Spinal cord (tissue), 10 donors: Measurements from ENCODE around the gene MSI1. TPM values are rescaled to one million over a fixed set of nuclear protein-coding genes. Genes with fewer than 3 reads are reported as not detected.
A peak's percentile ranks its signal among the peaks of the same experiment; 100 is the strongest.
"Not testable (repeated sequence)": the region's sequence is repeated elsewhere in the genome, so short reads cannot be mapped to it uniquely, and the experiment has no call there.

Experiments
- DNase-seq, 6 donors: peaks; one replicate each; pipeline versions ENCODE4 v3.0.0 to v3.0.0-alpha.2; 2013 to 2015; ENCODE audit warnings: low spot score in 6 of 6, low read depth in 4 of 6
- H3K27ac ChIP-seq: one replicate; pipeline ENCODE4 v1.5.1; 2013; ENCODE audit warnings: low read depth, low read length, control low read depth
- H3K27me3 ChIP-seq: one replicate; pipeline ENCODE4 v1.6.1; 2013; ENCODE audit warnings: low read length; ENCODE audit not compliant: control insufficient read depth, insufficient read depth
- H3K36me3 ChIP-seq: one replicate; pipeline ENCODE4 v1.6.1; 2013; ENCODE audit warnings: low read length; ENCODE audit not compliant: control insufficient read depth, insufficient read depth
- H3K4me1 ChIP-seq: one replicate; pipeline ENCODE4 v1.6.1; 2013; ENCODE audit warnings: low read length; ENCODE audit not compliant: control insufficient read depth, insufficient read depth
- H3K4me3 ChIP-seq: one replicate; pipeline ENCODE4 v1.5.1; 2013; ENCODE audit warnings: low read depth, low read length, control low read depth
- H3K9me3 ChIP-seq: one replicate; pipeline ENCODE4 v1.6.1; 2013; ENCODE audit warnings: low read length; ENCODE audit not compliant: control insufficient read depth, insufficient read depth
- WGBS: methylation state at CpG from one replicate; pipeline ENCODE4 v1.1.5; 2013; ENCODE audit warnings: missing lambda C conversion rate; ENCODE audit not compliant: insufficient coverage; 5-methylcytosine and 5-hydroxymethylcytosine counted together
- polyA plus RNA-seq, 2 donors: library from polyadenylated mRNA; unstranded; fragments of 120-200 nt; gene quantifications; one replicate each; pipeline ENCODE4 v1.2.1, GENCODE V29; 2013; ENCODE audit not compliant: insufficient read length in 2 of 2
- total RNA-seq, 2 donors: library from RNA; depleted of rRNA in 1 of 2; stranded (reverse); fragments of 120-200 nt in 1 of 2; fragments of >200 nt in 1 of 2; gene quantifications; one replicate each; pipeline versions ENCODE4 v1.2.3 to v1.2.4, GENCODE V29; 2013 to 2014
- donor health status: healthy.

The MSI1 gene
- total and polyA plus RNA-seq, 4 donors = 4.3 to 68.6 (median 37.7) TPM

DNA sequence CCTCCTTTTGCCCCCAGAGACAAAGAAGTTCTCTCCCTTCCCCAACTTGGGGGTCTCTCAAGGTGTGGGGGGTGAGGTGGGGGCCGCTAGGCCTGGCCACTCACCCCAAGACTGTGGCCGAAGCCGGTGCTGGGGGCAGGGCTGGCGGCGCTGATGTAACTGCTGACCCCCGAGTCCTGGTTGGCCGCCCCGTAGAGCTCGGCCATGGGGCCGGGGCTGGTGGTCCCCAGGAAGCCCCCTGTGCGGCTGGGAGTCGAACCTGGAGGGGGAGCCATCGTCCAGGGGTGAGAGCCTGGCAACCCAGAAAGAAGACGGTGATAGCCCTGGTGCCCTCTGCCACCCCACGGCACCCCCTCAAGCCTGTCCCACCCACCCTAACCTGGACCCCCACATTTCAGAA is 22.9 kb downstream of the MSI1 start:
- no peak for DNase-seq
- peaks cover 92% of the 10 kb centered on the region for H3K36me3 ChIP-seq
- no peaks in the 10 kb centered on the region for H3K9me3 ChIP-seq
- 93% methylated on average over 11 of the region's 15 CpGs for WGBS
- no peak overlapping the region for H3K4me3 ChIP-seq
- no peaks in the 10 kb centered on the region for H3K27me3 ChIP-seq
- H3K4me1 ChIP-seq = peaks cover 5% of the 10 kb centered on the region
- H3K27ac ChIP-seq = no peak overlapping the region

DNA sequence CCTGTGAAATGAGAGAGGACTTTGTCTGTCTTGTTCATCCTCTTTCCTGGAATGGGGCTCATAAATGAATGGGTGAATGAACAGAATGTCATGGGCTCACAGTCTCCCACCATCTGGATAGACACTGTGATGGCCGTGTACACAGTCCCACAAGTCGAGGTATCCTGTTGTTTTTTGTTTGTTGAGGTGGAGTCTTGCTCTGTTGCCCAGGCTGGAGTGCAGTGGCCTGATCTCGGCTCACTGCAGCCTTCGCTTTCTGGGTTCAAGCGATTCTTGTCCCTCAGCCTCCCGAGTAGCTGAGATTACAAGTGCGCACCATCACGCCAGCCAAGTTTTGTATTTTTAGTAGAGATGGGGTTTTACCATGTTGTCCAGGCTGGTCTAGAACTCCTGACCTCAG is 25.3 kb downstream of the MSI1 start:
- no peak for DNase-seq
- Histone ChIP-seq H3K36me3 (peaks cover 72% of the 10 kb centered on the region), H3K27ac (no peak overlapping the region), H3K27me3 (no peaks in the 10 kb centered on the region), H3K9me3 (no peaks in the 10 kb centered on the region), H3K4me1 (peaks cover 5% of the 10 kb centered on the region), H3K4me3 (no peak overlapping the region)
- WGBS = 79% methylated on average over 7 of the region's 8 CpGs

DNA sequence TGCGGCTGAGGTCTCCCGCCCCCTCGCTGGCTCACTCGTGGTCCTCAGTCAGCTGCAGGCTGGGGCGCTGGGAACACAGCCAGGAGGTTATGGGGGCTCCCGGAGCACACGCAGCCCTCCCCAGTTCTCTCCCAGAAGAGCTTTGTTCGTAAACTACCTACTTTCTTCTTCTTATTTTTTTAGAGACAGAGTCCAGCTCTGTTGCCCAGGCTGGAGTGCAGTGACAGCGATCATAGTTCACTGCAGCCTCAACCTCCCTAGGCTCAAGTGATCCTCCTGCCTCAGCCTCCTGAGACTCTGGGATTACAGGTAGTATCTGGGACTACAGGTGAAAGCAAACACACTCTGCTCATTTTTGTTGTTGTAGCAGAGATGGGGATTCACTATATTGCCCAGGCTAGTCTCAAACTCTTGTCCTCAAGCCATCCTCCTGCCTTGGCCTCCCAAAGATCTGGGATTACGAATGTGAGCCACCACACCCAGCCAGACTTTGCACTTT is 25.9 kb downstream of the MSI1 start:
- DNase-seq = no peak
- no peak overlapping the region for H3K27ac ChIP-seq
- H3K4me1 ChIP-seq = peaks cover 5% of the 10 kb centered on the region
- WGBS = 54% methylated on average over 9 of the region's 10 CpGs
- peaks cover 66% of the 10 kb centered on the region for H3K36me3 ChIP-seq
- no peaks in the 10 kb centered on the region for H3K9me3 ChIP-seq
- no peaks in the 10 kb centered on the region for H3K27me3 ChIP-seq
- no peak overlapping the region for H3K4me3 ChIP-seq

DNA sequence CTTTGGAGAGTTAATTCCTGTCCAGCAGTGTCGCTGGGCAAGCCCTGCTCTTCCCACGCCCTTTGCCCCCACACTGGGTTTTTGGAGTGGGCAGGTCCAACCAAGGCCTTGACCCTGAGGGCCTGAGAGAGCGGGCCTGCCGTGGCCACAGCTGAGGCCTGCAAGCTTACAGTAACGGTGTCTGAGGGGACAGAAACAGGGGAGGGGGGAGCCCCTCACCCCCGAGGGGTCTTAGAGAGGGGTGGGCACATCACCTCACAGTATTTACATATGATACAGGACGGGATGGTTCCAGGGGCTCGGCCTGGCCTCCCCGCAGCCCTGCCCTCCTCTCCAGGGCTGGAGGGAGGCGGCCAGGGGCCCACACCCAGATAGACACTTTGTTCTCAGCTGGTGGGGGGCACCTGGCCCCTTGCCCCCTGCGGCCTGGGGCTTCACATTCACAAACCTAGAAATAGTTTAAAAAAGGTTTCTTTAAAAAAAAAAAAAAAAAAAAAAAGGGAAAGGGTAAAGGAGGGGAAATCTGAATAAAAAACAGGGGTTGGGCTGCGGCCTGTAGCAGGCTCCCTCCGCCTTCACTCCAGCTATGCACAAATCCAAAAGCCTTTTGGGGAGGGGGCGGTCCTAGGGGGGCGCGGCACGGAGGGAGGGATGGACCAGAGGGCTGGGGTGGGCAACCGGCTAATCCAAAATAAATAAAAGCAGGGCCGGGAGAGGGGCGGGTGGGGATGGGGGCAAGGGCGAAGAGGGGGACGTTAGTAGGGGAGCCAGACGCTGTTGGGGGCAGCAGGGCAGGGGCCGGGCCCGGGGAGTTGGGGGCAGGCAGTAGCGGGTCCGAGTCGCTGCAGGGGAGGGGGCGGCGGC is 26.6 kb downstream of the MSI1 start:
- Histone ChIP-seq H3K9me3 (no peaks in the 10 kb centered on the region), H3K36me3 (peaks cover 59% of the 10 kb centered on the region), H3K27ac (no peak overlapping the region), H3K4me3 (no peak overlapping the region), H3K4me1 (peaks cover 5% of the 10 kb centered on the region), H3K27me3 (no peaks in the 10 kb centered on the region)
- no peak for DNase-seq
- 44% methylated on average over 20 of the region's 30 CpGs for WGBS

DNA sequence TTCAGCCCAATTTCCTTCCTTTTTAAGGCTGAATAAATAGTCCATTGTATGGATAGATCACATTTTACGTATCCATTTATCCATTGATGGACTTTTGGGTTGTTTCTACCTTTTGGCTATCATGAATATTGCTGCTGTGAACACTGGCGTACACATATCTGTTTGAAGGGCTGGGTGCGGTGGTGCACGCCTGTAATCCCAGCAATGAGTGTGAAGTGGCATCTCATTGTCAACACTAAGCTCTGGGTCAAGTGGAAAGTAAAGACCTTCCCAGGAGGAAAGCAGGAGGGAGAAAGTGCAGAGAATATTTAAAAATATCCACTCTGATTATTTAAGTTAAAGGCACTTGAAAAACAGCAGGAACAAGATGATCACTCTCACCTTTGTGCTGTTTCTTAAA is 29.7 kb downstream of the MSI1 start:
- peaks cover 5% of the 10 kb centered on the region for H3K4me1 ChIP-seq
- H3K27me3 ChIP-seq = no peaks in the 10 kb centered on the region
- DNase-seq = no peak
- no peak overlapping the region for H3K4me3 ChIP-seq
- peaks cover 27% of the 10 kb centered on the region for H3K36me3 ChIP-seq
- H3K27ac ChIP-seq = no peak overlapping the region
- H3K9me3 ChIP-seq = no peaks in the 10 kb centered on the region
- 100% methylated on average over 1 of the region's 4 CpGs for WGBS

DNA sequence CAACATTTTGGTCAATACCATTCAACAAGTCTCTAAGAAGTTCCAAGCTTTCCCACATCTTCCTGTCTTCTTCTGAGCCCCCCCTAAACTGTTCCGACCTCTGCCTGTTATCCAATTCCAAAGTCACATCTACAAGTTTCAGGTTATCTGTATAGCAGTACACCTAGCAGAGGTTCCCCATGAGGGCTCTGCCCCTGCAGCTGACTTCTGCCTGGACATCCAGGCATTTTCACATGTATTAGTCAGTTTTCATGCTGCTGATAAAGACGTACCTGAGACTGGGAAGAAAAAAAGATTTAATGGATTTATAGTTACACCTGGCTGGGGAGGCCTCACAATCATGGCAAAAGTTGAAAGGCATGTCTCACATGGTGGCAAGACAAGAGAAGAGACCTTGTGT is 31.2 kb downstream of the MSI1 start:
- H3K4me1 ChIP-seq = peaks cover 5% of the 10 kb centered on the region
- no peak overlapping the region for H3K4me3 ChIP-seq
- H3K9me3 ChIP-seq = no peaks in the 10 kb centered on the region
- H3K36me3 ChIP-seq = peaks cover 12% of the 10 kb centered on the region
- H3K27ac ChIP-seq = no peak overlapping the region
- H3K27me3 ChIP-seq = no peaks in the 10 kb centered on the region
- 100% methylated on average over 2 of the region's 2 CpGs for WGBS
- no peak for DNase-seq

- DNase-seq, H3K27ac ChIP-seq, H3K4me3 ChIP-seq, H3K9me3 ChIP-seq, H3K36me3 ChIP-seq, H3K27me3 ChIP-seq, H3K4me1 ChIP-seq: not testable (repeated sequence)
- WGBS = 50% methylated on average over 1 of the region's 2 CpGs
Observed at GRCh38 chr12:120336392-120336791, 32.6 kb downstream of the MSI1 start.

DNA sequence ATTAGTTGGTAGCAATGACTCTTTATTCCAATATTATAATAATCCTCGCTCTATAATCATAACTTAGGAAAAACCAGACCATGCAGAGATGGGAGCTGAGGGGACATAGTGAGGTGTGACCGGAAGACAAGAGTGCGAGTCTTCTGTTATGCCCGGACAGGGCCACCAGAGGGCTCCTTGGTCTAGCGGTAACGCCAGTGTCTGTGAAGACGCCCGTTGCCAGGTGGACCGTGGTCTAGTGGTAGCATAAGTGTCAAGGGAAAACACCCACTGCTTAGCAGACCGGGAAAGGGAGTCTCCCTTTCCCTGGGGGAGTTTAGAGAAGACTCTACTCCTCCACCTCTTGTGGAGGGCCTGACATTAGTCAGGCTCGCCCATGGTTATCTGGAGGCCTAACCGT is 33.5 kb downstream of the MSI1 start:
- H3K27me3 ChIP-seq, H3K36me3 ChIP-seq, H3K9me3 ChIP-seq, H3K27ac ChIP-seq, H3K4me1 ChIP-seq, H3K4me3 ChIP-seq: not testable (repeated sequence)
- DNase-seq = peak in 2 of 6 donors; percentile 37 to 60
- WGBS = under 1% methylated on average over 8 of the region's 12 CpGs

- Histone ChIP-seq H3K27me3 (no peaks in the 10 kb centered on the region), H3K4me3 (no peak overlapping the region), H3K4me1 (no peaks in the 10 kb centered on the region), H3K27ac (no peak overlapping the region), H3K9me3 (no peaks in the 10 kb centered on the region), H3K36me3 (no peaks in the 10 kb centered on the region)
- 90% methylated on average over 4 of the region's 7 CpGs for WGBS
- no peak for DNase-seq
Observed at GRCh38 chr12:120332523-120332922, 36.4 kb downstream of the MSI1 start.

- H3K4me1 ChIP-seq = no peaks in the 10 kb centered on the region
- DNase-seq = no peak
- no peak overlapping the region for H3K27ac ChIP-seq
- 78% methylated on average over 5 of the region's 5 CpGs for WGBS
- H3K9me3 ChIP-seq = no peaks in the 10 kb centered on the region
- H3K36me3 ChIP-seq = no peaks in the 10 kb centered on the region
- H3K27me3 ChIP-seq = no peaks in the 10 kb centered on the region
- no peak overlapping the region for H3K4me3 ChIP-seq
Observed at GRCh38 chr12:120332041-120332440, 36.9 kb downstream of the MSI1 start.
